GM23338 (cell line): ENCODE results near the gene KCNAB1. TPM values are rescaled to one million over a fixed set of nuclear protein-coding genes. Genes with fewer than 3 reads are reported as not detected.

Experiments
- ATAC-seq: fragments of 200-7000 bp; cut with Tn5 transposase; 3 replicates; pipeline ENCODE4 v1.9.1; 2020
- DNase-seq: peaks from one replicate; pipeline ENCODE4 v3.0.0-alpha.2; 2015; ENCODE audit warnings: low spot score
- H2AFZ ChIP-seq: fragments of 200-600 bp; sonication (generic); 2 replicates; pipeline ENCODE4 v1.8.0; 2016; ENCODE audit warnings: antibody characterized with exemption, mild to moderate bottlenecking, moderate library complexity
- H3F3A ChIP-seq: fragments of 200-600 bp; sonication (generic); replicated peaks from 2 replicates; pipeline ENCODE4 v1.8.0; 2017; ENCODE audit warnings: antibody characterized with exemption, mixed run types, low read depth
- H3K27ac ChIP-seq: fragments of 200-600 bp; sonication (generic); 2 replicates; pipeline ENCODE4 v1.6.1; 2016; ENCODE audit warnings: low read depth
- H3K27me3 ChIP-seq: fragments of 200-600 bp; sonication (generic); 2 replicates; pipeline ENCODE4 v1.8.0; 2016; ENCODE audit warnings: mild to moderate bottlenecking, mixed run types, moderate library complexity; ENCODE audit not compliant: insufficient read depth
- H3K36me3 ChIP-seq: fragments of 200-600 bp; sonication (generic); 2 replicates; pipeline ENCODE4 v1.8.0; 2016; ENCODE audit warnings: mild to moderate bottlenecking; ENCODE audit not compliant: insufficient read depth
- H3K4me1 ChIP-seq: fragments of 200-600 bp; sonication (generic); 2 replicates; pipeline ENCODE4 v1.8.0; 2016; ENCODE audit warnings: mild to moderate bottlenecking, moderate library complexity; ENCODE audit not compliant: insufficient read depth
- H3K4me2 ChIP-seq: fragments of 200-600 bp; sonication (generic); 2 replicates; pipeline ENCODE4 v1.7.1; 2017; ENCODE audit warnings: mixed run types
- H3K4me3 ChIP-seq: fragments of 200-600 bp; sonication (generic); 2 replicates; pipeline ENCODE4 v1.6.1; 2016; ENCODE audit warnings: mixed run types
- H3K79me2 ChIP-seq: fragments of 200-600 bp; sonication (generic); replicated peaks from 2 replicates; pipeline ENCODE4 v1.8.0; 2017; ENCODE audit warnings: mild to moderate bottlenecking; ENCODE audit not compliant: insufficient read depth
- H3K9me2 ChIP-seq: fragments of 200-600 bp; sonication (generic); 2 replicates; pipeline ENCODE4 v1.8.0; 2017; ENCODE audit not compliant: insufficient read depth
- H4K20me1 ChIP-seq: fragments of 200-600 bp; sonication (generic); replicated peaks from 2 replicates; pipeline ENCODE4 v1.8.0; 2017; ENCODE audit warnings: mild to moderate bottlenecking; ENCODE audit not compliant: insufficient read depth
- H3K27ac Mint-ChIP-seq: 2 replicates; pipeline ENCODE4 v1.8.0; 2020; ENCODE audit warnings: inconsistent platforms, mild to moderate bottlenecking, moderate library complexity, mixed read lengths
- H3K27me3 Mint-ChIP-seq: 3 replicates; pipeline ENCODE4 v1.8.0; 2022; ENCODE audit warnings: low read depth, mild to moderate bottlenecking, moderate library complexity, mixed read lengths, inconsistent platforms; ENCODE audit not compliant: insufficient read depth, poor library complexity
- H3K36me3 Mint-ChIP-seq: 3 replicates; pipeline ENCODE4 v1.8.0; 2021; ENCODE audit warnings: low read depth, mild to moderate bottlenecking, inconsistent platforms, moderate library complexity, mixed read lengths
- H3K4me1 Mint-ChIP-seq: 3 replicates; pipeline ENCODE4 v1.8.0; 2020; ENCODE audit warnings: mild to moderate bottlenecking, inconsistent platforms, mixed read lengths
- H3K4me3 Mint-ChIP-seq: 3 replicates; pipeline ENCODE4 v1.8.0; 2021; ENCODE audit warnings: moderate library complexity, mild to moderate bottlenecking, inconsistent platforms, mixed read lengths
- H3K9me3 Mint-ChIP-seq: 3 replicates; pipeline ENCODE4 v1.8.0; 2020; ENCODE audit warnings: moderate library complexity, mild to moderate bottlenecking, inconsistent platforms, mixed read lengths
- CREB1 ChIP-seq: fragments of 250-450 bp; sonication (Bioruptor Pico); IDR thresholded peaks from 2 replicates; pipeline ENCODE4 v1.5.0; 2020; ENCODE audit warnings: low read depth, mild to moderate bottlenecking, moderate library complexity
- EZH2 ChIP-seq: fragments of 200-600 bp; sonication (generic); IDR thresholded peaks from one replicate; pipeline ENCODE4 v1.8.0; 2017; ENCODE audit warnings: antibody characterized with exemption, mild to moderate bottlenecking, low read depth; ENCODE audit not compliant: unreplicated experiment
- EZH2phosphoT487 ChIP-seq: fragments of 200-600 bp; sonication (generic); IDR thresholded peaks from one replicate; pipeline ENCODE4 v1.8.1; 2018; ENCODE audit warnings: antibody characterized with exemption; ENCODE audit not compliant: unreplicated experiment
- JUNB ChIP-seq: IDR thresholded peaks from one replicate; pipeline ENCODE4 v1.6.1; 2016; ENCODE audit warnings: antibody characterized with exemption; ENCODE audit not compliant: unreplicated experiment
- NANOG ChIP-seq: IDR thresholded peaks from 2 replicates; pipeline ENCODE4 v1.6.1; 2016; ENCODE audit warnings: antibody characterized with exemption, borderline replicate concordance
- STAT1 ChIP-seq: IDR thresholded peaks from one replicate; pipeline ENCODE4 v1.6.1; 2016; ENCODE audit warnings: antibody characterized with exemption; ENCODE audit not compliant: unreplicated experiment
- ZNF114 ChIP-seq: fragments of 250-450 bp; sonication (Bioruptor Pico); IDR thresholded peaks from 2 replicates; pipeline ENCODE4 v1.5.0; 2020; ENCODE audit warnings: mild to moderate bottlenecking, moderate library complexity
- polyA plus RNA-seq: library from polyadenylated mRNA; unstranded; fragments of >200 nt; fragmentation: Nextera tagmentation; extraction: Ambion mirVana; gene quantifications from 2 replicates; pipeline ENCODE4 v1.2.1, GENCODE V29; 2016
- total RNA-seq: library from RNA; depleted of rRNA; stranded (reverse); fragments of >200 nt; shearing (Covaris generic); gene quantifications from 2 replicates; pipeline ENCODE4 v1.2.3, GENCODE V29; 2014
- TF ChIP-seq, protein P1 (sequence below), 2 experiments: fragments of 200-600 bp in 1 of 2; sonication (generic) in 1 of 2; conservative IDR thresholded peaks; 2 replicates each; pipeline versions ENCODE4 v1.5.1 to v1.6.1; 2016 to 2017; ENCODE audit warnings: antibody characterized with exemption in 2 of 2, low read depth in 2 of 2, mild to moderate bottlenecking in 2 of 2, moderate library complexity in 1 of 2
- TF ChIP-seq, protein P2 (sequence below): IDR thresholded peaks from 2 replicates; pipeline ENCODE4 v1.6.1; 2016; ENCODE audit warnings: antibody characterized with exemption
- TF ChIP-seq, protein P3 (sequence below): fragments of 250-450 bp; sonication (Bioruptor Pico); IDR thresholded peaks from 2 replicates; pipeline ENCODE4 v1.5.0; 2020; ENCODE audit warnings: mild to moderate bottlenecking, moderate library complexity

KCNAB1 gene
- total and polyA plus RNA-seq, 2 experiments from 2014 or later: 0.69 to 2.6 TPM

- Histone ChIP-seq H3K27me3 (no peaks in the 10 kb centered on the region), H3K9me2 (0 out of 2 replicates have a peak, but pooled peaks cover 3% of the 10 kb centered on the region), H3K4me3 (no peak overlapping the region), H3K4me1 (peaks cover 33% of the 10 kb centered on the region), H2AFZ (no peak overlapping the region), H3K27ac (no peak overlapping the region; the same call in 1 of the 2 replicates), H3K4me2 (no peak overlapping the region), H3F3A (no peaks in the 10 kb centered on the region), H4K20me1 (no peaks in the 10 kb centered on the region), H3K36me3 (no peaks in the 10 kb centered on the region), H3K79me2 (no peaks in the 10 kb centered on the region)
- Mint-ChIP-seq H3K27ac (peak overlapping the region; percentile 60), H3K9me3 (no peaks in the 10 kb centered on the region), H3K4me3 (no peak overlapping the region), H3K27me3 (no peaks in the 10 kb centered on the region), H3K36me3 (no peaks in the 10 kb centered on the region), H3K4me1 (peaks cover 22% of the 10 kb centered on the region; the same call in 2 of the 3 replicates)
- TF ChIP-seq, protein P1, sequence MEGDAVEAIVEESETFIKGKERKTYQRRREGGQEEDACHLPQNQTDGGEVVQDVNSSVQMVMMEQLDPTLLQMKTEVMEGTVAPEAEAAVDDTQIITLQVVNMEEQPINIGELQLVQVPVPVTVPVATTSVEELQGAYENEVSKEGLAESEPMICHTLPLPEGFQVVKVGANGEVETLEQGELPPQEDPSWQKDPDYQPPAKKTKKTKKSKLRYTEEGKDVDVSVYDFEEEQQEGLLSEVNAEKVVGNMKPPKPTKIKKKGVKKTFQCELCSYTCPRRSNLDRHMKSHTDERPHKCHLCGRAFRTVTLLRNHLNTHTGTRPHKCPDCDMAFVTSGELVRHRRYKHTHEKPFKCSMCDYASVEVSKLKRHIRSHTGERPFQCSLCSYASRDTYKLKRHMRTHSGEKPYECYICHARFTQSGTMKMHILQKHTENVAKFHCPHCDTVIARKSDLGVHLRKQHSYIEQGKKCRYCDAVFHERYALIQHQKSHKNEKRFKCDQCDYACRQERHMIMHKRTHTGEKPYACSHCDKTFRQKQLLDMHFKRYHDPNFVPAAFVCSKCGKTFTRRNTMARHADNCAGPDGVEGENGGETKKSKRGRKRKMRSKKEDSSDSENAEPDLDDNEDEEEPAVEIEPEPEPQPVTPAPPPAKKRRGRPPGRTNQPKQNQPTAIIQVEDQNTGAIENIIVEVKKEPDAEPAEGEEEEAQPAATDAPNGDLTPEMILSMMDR (conservative IDR thresholded peaks at IDR 0.05; ENCODE audit: low read depth in 2 of 2): no peak
- TF ChIP-seq EZH2phosphoT487 (no peak), NANOG (no peak), JUNB (no peak), CREB1 (CRISPR knock-in tag) (no peak), ZNF114 (CRISPR knock-in tag) (no peak), STAT1 (no peak), EZH2 (no peak)
- TF ChIP-seq, protein P2, sequence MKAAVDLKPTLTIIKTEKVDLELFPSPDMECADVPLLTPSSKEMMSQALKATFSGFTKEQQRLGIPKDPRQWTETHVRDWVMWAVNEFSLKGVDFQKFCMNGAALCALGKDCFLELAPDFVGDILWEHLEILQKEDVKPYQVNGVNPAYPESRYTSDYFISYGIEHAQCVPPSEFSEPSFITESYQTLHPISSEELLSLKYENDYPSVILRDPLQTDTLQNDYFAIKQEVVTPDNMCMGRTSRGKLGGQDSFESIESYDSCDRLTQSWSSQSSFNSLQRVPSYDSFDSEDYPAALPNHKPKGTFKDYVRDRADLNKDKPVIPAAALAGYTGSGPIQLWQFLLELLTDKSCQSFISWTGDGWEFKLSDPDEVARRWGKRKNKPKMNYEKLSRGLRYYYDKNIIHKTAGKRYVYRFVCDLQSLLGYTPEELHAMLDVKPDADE: no peak
- TF ChIP-seq, protein P3, sequence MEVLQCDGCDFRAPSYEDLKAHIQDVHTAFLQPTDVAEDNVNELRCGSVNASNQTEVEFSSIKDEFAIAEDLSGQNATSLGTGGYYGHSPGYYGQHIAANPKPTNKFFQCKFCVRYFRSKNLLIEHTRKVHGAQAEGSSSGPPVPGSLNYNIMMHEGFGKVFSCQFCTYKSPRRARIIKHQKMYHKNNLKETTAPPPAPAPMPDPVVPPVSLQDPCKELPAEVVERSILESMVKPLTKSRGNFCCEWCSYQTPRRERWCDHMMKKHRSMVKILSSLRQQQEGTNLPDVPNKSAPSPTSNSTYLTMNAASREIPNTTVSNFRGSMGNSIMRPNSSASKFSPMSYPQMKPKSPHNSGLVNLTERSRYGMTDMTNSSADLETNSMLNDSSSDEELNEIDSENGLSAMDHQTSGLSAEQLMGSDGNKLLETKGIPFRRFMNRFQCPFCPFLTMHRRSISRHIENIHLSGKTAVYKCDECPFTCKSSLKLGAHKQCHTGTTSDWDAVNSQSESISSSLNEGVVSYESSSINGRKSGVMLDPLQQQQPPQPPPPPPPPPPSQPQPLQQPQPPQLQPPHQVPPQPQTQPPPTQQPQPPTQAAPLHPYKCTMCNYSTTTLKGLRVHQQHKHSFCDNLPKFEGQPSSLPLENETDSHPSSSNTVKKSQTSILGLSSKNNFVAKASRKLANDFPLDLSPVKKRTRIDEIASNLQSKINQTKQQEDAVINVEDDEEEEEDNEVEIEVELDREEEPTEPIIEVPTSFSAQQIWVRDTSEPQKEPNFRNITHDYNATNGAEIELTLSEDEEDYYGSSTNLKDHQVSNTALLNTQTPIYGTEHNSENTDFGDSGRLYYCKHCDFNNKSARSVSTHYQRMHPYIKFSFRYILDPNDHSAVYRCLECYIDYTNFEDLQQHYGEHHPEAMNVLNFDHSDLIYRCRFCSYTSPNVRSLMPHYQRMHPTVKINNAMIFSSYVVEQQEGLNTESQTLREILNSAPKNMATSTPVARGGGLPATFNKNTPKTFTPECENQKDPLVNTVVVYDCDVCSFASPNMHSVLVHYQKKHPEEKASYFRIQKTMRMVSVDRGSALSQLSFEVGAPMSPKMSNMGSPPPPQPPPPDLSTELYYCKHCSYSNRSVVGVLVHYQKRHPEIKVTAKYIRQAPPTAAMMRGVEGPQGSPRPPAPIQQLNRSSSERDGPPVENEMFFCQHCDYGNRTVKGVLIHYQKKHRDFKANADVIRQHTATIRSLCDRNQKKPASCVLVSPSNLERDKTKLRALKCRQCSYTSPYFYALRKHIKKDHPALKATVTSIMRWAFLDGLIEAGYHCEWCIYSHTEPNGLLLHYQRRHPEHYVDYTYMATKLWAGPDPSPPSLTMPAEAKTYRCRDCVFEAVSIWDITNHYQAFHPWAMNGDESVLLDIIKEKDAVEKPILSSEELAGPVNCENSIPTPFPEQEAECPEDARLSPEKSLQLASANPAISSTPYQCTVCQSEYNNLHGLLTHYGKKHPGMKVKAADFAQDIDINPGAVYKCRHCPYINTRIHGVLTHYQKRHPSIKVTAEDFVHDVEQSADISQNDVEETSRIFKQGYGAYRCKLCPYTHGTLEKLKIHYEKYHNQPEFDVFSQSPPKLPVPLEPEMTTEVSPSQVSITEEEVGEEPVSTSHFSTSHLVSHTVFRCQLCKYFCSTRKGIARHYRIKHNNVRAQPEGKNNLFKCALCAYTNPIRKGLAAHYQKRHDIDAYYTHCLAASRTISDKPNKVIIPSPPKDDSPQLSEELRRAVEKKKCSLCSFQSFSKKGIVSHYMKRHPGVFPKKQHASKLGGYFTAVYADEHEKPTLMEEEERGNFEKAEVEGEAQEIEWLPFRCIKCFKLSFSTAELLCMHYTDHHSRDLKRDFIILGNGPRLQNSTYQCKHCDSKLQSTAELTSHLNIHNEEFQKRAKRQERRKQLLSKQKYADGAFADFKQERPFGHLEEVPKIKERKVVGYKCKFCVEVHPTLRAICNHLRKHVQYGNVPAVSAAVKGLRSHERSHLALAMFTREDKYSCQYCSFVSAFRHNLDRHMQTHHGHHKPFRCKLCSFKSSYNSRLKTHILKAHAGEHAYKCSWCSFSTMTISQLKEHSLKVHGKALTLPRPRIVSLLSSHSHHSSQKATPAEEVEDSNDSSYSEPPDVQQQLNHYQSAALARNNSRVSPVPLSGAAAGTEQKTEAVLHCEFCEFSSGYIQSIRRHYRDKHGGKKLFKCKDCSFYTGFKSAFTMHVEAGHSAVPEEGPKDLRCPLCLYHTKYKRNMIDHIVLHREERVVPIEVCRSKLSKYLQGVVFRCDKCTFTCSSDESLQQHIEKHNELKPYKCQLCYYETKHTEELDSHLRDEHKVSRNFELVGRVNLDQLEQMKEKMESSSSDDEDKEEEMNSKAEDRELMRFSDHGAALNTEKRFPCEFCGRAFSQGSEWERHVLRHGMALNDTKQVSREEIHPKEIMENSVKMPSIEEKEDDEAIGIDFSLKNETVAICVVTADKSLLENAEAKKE (CRISPR knock-in tag): no peak
- ATAC-seq (peak; percentile 51; the same call in 2 of the 3 replicates), DNase-seq (no peak)
These were observed 395.9 kb downstream of the KCNAB1 start for GRCh38 chr3:156516284-156516683.
